ENCODE data around the gene ATRNL1. TPM values are rescaled to one million over a fixed set of nuclear protein-coding genes. Genes with fewer than 3 reads are reported as not detected.

ATRNL1 gene
- polyA plus RNA-seq, 2 of the 4 experiments (the other 2 are of a cell fraction): 0.13 to 0.34 TPM

DNA sequence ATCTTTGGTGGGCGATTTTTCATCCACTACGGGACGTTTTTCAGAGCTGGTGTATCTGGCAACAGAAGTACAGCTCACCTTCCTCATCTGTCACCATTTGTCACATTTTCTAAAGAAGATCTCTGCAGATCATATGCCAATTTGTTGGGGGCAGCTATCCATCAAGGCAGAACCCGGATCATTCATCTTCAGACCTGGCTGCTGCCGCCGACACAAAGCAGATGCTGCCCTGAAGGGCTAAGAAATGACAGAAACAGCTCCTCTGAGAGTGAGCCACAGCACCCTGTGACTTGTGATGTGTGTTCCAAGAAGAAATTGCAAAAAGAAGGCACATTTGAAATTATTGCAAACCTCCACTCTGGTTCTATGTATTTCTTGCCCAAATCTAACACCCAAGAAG is 888.9 kb downstream of the ATRNL1 start:
- CTCF ChIA-PET: no interaction called here
- 52% methylated on average over 6 of the region's 6 CpGs for WGBS (ENCODE audit: missing lambda C conversion rate)

DNA sequence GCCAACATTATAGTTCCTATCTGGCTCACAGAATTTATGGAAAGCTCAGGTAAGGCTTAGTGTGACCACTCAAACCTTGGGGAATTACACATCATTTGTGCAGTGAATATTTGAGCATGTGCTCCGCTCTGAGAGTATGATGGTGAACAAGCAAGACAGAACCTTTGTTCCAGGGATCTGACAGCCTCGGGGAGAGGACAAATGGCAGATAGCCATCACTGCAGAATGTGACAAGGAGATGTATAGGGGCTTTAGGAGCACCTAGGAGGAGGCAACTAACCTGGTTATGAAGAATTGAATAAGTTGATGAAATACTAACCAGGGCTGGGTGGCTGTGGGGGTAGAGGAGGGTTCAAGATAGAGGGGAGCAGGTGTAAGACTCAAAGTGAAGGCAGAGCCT is 889.4 kb downstream of the ATRNL1 start:
- DNase-seq (ENCODE audit: low read depth in 1 of 2, low spot score in 1 of 2): no peak
- Histone ChIP-seq H3K9me3 (no peaks in the 10 kb centered on the region), H3K4me2 (no peak overlapping the region), H3K4me3 (no peak overlapping the region), H3K27ac (no peak overlapping the region), H3K4me1 (no peaks in the 10 kb centered on the region)
- 33% methylated on average over 2 of the region's 2 CpGs for WGBS (ENCODE audit: missing lambda C conversion rate)
- ChIA-PET CTCF (no interaction called here), POLR2A (no interaction called here)
- FAIRE-seq: no peak
- ATAC-seq: no peak
- TF ChIP-seq, protein P1, sequence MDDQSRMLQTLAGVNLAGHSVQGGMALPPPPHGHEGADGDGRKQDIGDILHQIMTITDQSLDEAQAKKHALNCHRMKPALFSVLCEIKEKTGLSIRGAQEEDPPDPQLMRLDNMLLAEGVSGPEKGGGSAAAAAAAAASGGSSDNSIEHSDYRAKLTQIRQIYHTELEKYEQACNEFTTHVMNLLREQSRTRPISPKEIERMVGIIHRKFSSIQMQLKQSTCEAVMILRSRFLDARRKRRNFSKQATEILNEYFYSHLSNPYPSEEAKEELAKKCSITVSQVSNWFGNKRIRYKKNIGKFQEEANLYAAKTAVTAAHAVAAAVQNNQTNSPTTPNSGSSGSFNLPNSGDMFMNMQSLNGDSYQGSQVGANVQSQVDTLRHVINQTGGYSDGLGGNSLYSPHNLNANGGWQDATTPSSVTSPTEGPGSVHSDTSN (IDR thresholded peaks at IDR 0.05): no peak
- TF ChIP-seq, protein P2, sequence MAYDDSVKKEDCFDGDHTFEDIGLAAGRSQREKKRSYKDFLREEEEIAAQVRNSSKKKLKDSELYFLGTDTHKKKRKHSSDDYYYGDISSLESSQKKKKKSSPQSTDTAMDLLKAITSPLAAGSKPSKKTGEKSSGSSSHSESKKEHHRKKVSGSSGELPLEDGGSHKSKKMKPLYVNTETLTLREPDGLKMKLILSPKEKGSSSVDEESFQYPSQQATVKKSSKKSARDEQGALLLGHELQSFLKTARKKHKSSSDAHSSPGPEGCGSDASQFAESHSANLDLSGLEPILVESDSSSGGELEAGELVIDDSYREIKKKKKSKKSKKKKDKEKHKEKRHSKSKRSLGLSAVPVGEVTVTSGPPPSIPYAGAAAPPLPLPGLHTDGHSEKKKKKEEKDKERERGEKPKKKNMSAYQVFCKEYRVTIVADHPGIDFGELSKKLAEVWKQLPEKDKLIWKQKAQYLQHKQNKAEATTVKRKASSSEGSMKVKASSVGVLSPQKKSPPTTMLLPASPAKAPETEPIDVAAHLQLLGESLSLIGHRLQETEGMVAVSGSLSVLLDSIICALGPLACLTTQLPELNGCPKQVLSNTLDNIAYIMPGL (CRISPR knock-in tag; IDR thresholded peaks at IDR 0.05; ENCODE audit: borderline replicate concordance): no peak
- TF ChIP-seq JUNB (IDR thresholded peaks at IDR 0.05) (no peak), POLR2A (IDR thresholded peaks at IDR 0.05; ENCODE audit: low read length) (no peak), SMC3 (IDR thresholded peaks at IDR 0.05) (no peak), CBX8 (IDR thresholded peaks at IDR 0.05) (no peak), POLR2AphosphoS2 (conservative IDR thresholded peaks at IDR 0.05; ENCODE audit: low read length) (no peak), ZSCAN20 (CRISPR knock-in tag; IDR thresholded peaks at IDR 0.05) (no peak), KDM5A (IDR thresholded peaks at IDR 0.05) (no peak), GATA3 (IDR thresholded peaks at IDR 0.05; ENCODE audit: borderline replicate concordance) (no peak), EHMT2 (IDR thresholded peaks at IDR 0.05; ENCODE audit: low read depth) (no peak)
- TF ChIP-seq, protein P3, sequence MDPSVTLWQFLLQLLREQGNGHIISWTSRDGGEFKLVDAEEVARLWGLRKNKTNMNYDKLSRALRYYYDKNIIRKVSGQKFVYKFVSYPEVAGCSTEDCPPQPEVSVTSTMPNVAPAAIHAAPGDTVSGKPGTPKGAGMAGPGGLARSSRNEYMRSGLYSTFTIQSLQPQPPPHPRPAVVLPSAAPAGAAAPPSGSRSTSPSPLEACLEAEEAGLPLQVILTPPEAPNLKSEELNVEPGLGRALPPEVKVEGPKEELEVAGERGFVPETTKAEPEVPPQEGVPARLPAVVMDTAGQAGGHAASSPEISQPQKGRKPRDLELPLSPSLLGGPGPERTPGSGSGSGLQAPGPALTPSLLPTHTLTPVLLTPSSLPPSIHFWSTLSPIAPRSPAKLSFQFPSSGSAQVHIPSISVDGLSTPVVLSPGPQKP (IDR thresholded peaks at IDR 0.05; ENCODE audit: low read depth, low read length): no peak

More for the DNA sequence above, 888.9 kb downstream of the ATRNL1 start:
- no peak overlapping the region for H3K4me3 ChIP-seq
- H3K4me2 ChIP-seq: no peak overlapping the region
- TF ChIP-seq, protein P4, sequence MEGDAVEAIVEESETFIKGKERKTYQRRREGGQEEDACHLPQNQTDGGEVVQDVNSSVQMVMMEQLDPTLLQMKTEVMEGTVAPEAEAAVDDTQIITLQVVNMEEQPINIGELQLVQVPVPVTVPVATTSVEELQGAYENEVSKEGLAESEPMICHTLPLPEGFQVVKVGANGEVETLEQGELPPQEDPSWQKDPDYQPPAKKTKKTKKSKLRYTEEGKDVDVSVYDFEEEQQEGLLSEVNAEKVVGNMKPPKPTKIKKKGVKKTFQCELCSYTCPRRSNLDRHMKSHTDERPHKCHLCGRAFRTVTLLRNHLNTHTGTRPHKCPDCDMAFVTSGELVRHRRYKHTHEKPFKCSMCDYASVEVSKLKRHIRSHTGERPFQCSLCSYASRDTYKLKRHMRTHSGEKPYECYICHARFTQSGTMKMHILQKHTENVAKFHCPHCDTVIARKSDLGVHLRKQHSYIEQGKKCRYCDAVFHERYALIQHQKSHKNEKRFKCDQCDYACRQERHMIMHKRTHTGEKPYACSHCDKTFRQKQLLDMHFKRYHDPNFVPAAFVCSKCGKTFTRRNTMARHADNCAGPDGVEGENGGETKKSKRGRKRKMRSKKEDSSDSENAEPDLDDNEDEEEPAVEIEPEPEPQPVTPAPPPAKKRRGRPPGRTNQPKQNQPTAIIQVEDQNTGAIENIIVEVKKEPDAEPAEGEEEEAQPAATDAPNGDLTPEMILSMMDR (IDR thresholded peaks at IDR 0.05): no peak
- no peak for TF ChIP-seq MYC (IDR thresholded peaks at IDR 0.05; ENCODE audit: borderline replicate concordance, low read length)
- TF ChIP-seq, protein P2 (CRISPR knock-in tag; IDR thresholded peaks at IDR 0.05; ENCODE audit: borderline replicate concordance): no peak
- TF ChIP-seq KDM1A (IDR thresholded peaks at IDR 0.05; ENCODE audit: low read depth): no peak
- no peak for TF ChIP-seq HEYL (CRISPR knock-in tag; IDR thresholded peaks at IDR 0.05)
- no peak for TF ChIP-seq ZSCAN20 (CRISPR knock-in tag; IDR thresholded peaks at IDR 0.05)
- no peak for TF ChIP-seq CHD2 (IDR thresholded peaks at IDR 0.05; ENCODE audit: low read length, partially characterized antibody)
- no peak for TF ChIP-seq MAFK (IDR thresholded peaks at IDR 0.05; ENCODE audit: partially characterized antibody)
- no peak for TF ChIP-seq ESRRA (IDR thresholded peaks at IDR 0.05; ENCODE audit: borderline replicate concordance, low read length)
- no peak for TF ChIP-seq ZNF302 (CRISPR knock-in tag; IDR thresholded peaks at IDR 0.05)
- TF ChIP-seq HOXB5 (CRISPR knock-in tag; IDR thresholded peaks at IDR 0.05): no peak
- TF ChIP-seq GATA3 (IDR thresholded peaks at IDR 0.05; ENCODE audit: borderline replicate concordance): no peak
- DNase-seq (ENCODE audit: low read depth in 1 of 2, low spot score in 1 of 2) (no peak), FAIRE-seq (no peak), ATAC-seq (no peak)
- H3K4me1 ChIP-seq: no peaks in the 10 kb centered on the region
- no peak overlapping the region for H3K27ac ChIP-seq
- POLR2A ChIA-PET: no interaction called here
- no peaks in the 10 kb centered on the region for H3K9me3 ChIP-seq

All from A549 (cell line).